HepG2 (cell line): Measurements from ENCODE around the gene EFNA2. TPM values are rescaled to one million over a fixed set of nuclear protein-coding genes. Genes with fewer than 3 reads are reported as not detected.

Experiments used
- ARNT ChIP-seq: fragments of 450-650 bp; IDR thresholded peaks from 2 replicates; pipeline ENCODE4 v1.6.1; 2017
- ATF3 ChIP-seq: sonication (generic); formaldehyde crosslinking; IDR thresholded peaks from 2 replicates; pipeline ENCODE4 v1.4.0; 2020; ENCODE audit warnings: missing genetic modification reagents
- ATF7-NPFF ChIP-seq: sonication (generic); formaldehyde crosslinking; IDR thresholded peaks from 2 replicates; pipeline ENCODE4 v1.8.1; 2023; ENCODE audit warnings: mild to moderate bottlenecking, low read depth, missing genetic modification reagents, moderate library complexity
- KLF13 ChIP-seq: sonication (generic); formaldehyde crosslinking; IDR thresholded peaks from 2 replicates; pipeline ENCODE4 v1.4.0; 2020; ENCODE audit warnings: mild to moderate bottlenecking, missing genetic modification reagents
- MAFK ChIP-seq, 2 experiments: IDR thresholded peaks in 1 of 2; conservative IDR thresholded peaks in 1 of 2; 2 replicates each; pipeline ENCODE4 v1.6.1; 2011; ENCODE audit warnings: improper control_type of control experiment in 2 of 2, low read length in 2 of 2
- NRL ChIP-seq: sonication (generic); formaldehyde crosslinking; IDR thresholded peaks from 2 replicates; pipeline ENCODE4 v1.5.0; 2020; ENCODE audit warnings: missing genetic modification reagents, mild to moderate bottlenecking, moderate library complexity, borderline replicate concordance
- PAWR ChIP-seq: sonication (generic); formaldehyde crosslinking; IDR thresholded peaks from 2 replicates; pipeline ENCODE4 v1.4.0; 2020; ENCODE audit warnings: missing genetic modification reagents, mild to moderate bottlenecking, borderline replicate concordance
- RAD51 ChIP-seq: fragments of 450-650 bp; IDR thresholded peaks from 2 replicates; pipeline ENCODE4 v1.6.1; 2016; ENCODE audit warnings: borderline replicate concordance
- RBAK ChIP-seq: sonication (generic); formaldehyde crosslinking; IDR thresholded peaks from 2 replicates; pipeline ENCODE4 v1.5.1; 2020; ENCODE audit warnings: mild to moderate bottlenecking, missing genetic modification reagents
- SRF ChIP-seq: IDR thresholded peaks from 2 replicates; pipeline ENCODE4 v1.6.1; 2011; ENCODE audit warnings: mild to moderate bottlenecking, low read depth, low read length, moderate library complexity
- SYNCRIP ChIP-seq: fragments of 200-400 bp; formaldehyde crosslinking; IDR thresholded peaks from 2 replicates; pipeline ENCODE4 v1.6.1; 2018; ENCODE audit warnings: mild to moderate bottlenecking, low read depth, low read length; ENCODE audit not compliant: insufficient read depth
- ZC3H13 ChIP-seq: sonication (generic); formaldehyde crosslinking; IDR thresholded peaks from 2 replicates; pipeline ENCODE4 v1.8.1; 2023; ENCODE audit warnings: mild to moderate bottlenecking, missing genetic modification reagents, moderate library complexity
- ZC3H4 ChIP-seq: sonication (generic); formaldehyde crosslinking; IDR thresholded peaks from 2 replicates; pipeline ENCODE4 v1.4.0; 2020; ENCODE audit warnings: missing genetic modification reagents, borderline replicate concordance
- ZNF512B ChIP-seq: sonication (generic); formaldehyde crosslinking; IDR thresholded peaks from 2 replicates; pipeline ENCODE4 v1.5.1; 2020; ENCODE audit warnings: missing genetic modification reagents, mild to moderate bottlenecking, borderline replicate concordance
- ZNF546 ChIP-seq: sonication (generic); formaldehyde crosslinking; conservative IDR thresholded peaks from 2 replicates; pipeline ENCODE4 v1.8.1; 2023; ENCODE audit warnings: mild to moderate bottlenecking, missing genetic modification reagents
- ZNF704 ChIP-seq: sonication (generic); formaldehyde crosslinking; IDR thresholded peaks from 2 replicates; pipeline ENCODE4 v1.8.1; 2023; ENCODE audit warnings: mild to moderate bottlenecking, inconsistent platforms, moderate library complexity, missing genetic modification reagents, borderline replicate concordance
- ZNF709 ChIP-seq: sonication (generic); formaldehyde crosslinking; IDR thresholded peaks from 2 replicates; pipeline ENCODE4 v1.5.0; 2020; ENCODE audit warnings: mild to moderate bottlenecking, missing genetic modification reagents
- ZSCAN21 ChIP-seq: sonication (generic); formaldehyde crosslinking; IDR thresholded peaks from 2 replicates; pipeline ENCODE4 v1.8.0; 2022; ENCODE audit warnings: mild to moderate bottlenecking, missing genetic modification reagents, moderate library complexity, borderline replicate concordance
- ZSCAN25 ChIP-seq: sonication (generic); formaldehyde crosslinking; IDR thresholded peaks from 2 replicates; pipeline ENCODE4 v1.8.0; 2022; ENCODE audit warnings: mild to moderate bottlenecking, missing genetic modification reagents
- polyA plus RNA-seq, 8 experiments: library from polyadenylated mRNA; depleted of rRNA in 3 of 8; stranded (reverse) in 7 of 8; unstranded in 1 of 8; fragments of >200 nt; fragmentation: Illumina TruSeq in 4 of 8; extraction: Trizol in 4 of 8; gene quantifications; 2 replicates each; pipeline versions ENCODE4 v1.2.1 to v1.2.3, GENCODE V29; 2011 to 2016; ENCODE audit warnings: low read depth in 4 of 8, missing spikeins in 1 of 8, mixed read lengths in 1 of 8; ENCODE audit not compliant: insufficient read depth in 1 of 8
- total RNA-seq, 5 experiments: library from RNA; depleted of rRNA; stranded (reverse); fragments of >200 nt; fragmentation: Illumina TruSeq; extraction: Trizol; gene quantifications; 2 replicates each; pipeline ENCODE4 v1.2.3, GENCODE V29; 2016; ENCODE audit warnings: low read depth in 1 of 5
- TF ChIP-seq, protein P1 (sequence below): sonication (generic); formaldehyde crosslinking; IDR thresholded peaks from 2 replicates; pipeline ENCODE4 v1.8.1; 2023; ENCODE audit warnings: missing genetic modification reagents, inconsistent platforms, borderline replicate concordance
- TF ChIP-seq, protein P2 (sequence below), 2 experiments: sonication (generic) in 1 of 2; formaldehyde crosslinking in 1 of 2; IDR thresholded peaks; 2 replicates each; pipeline versions ENCODE4 v1.4.0 to v1.6.1; 2018 to 2020; ENCODE audit warnings: missing genetic modification reagents in 2 of 2, borderline replicate concordance in 1 of 2, low read depth in 1 of 2, mild to moderate bottlenecking in 1 of 2, missing biosample characterization in 1 of 2

The EFNA2 gene
- total and polyA plus RNA-seq, 2 of the 13 experiments (the other 11 are each of a cell fraction or from before 2014, with no cell fraction given), result 6.0 to 9.9 TPM

GRCh38 chr19:1251330-1252220, 34.1 kb upstream of the EFNA2 start (continued):
- TF ChIP-seq ZC3H4 (CRISPR knock-in tag), result peak; percentile 25; the same call in 1 of the 2 replicates
- no peak for TF ChIP-seq SYNCRIP
- TF ChIP-seq ZC3H13 (CRISPR knock-in tag), result peak; percentile 82
- TF ChIP-seq ZNF704, result no peak
- no peak for TF ChIP-seq PAWR (CRISPR knock-in tag)
- 0 out of 2 replicates have a peak, but pooled peaks have one; percentile 30 for TF ChIP-seq ATF3
- peak; percentile 2; the same call in 1 of the 2 replicates for TF ChIP-seq NRL (CRISPR knock-in tag)
- TF ChIP-seq RBAK (CRISPR knock-in tag), result no peak
- TF ChIP-seq SRF, result no peak
- TF ChIP-seq ATF7-NPFF, result no peak
- TF ChIP-seq ZNF512B (CRISPR knock-in tag), result no peak
- no peak; the same call in 1 of the 2 replicates for TF ChIP-seq ZSCAN25 (CRISPR knock-in tag)
- no peak for TF ChIP-seq ARNT
- TF ChIP-seq RAD51, result no peak
- no peak for TF ChIP-seq KLF13 (CRISPR knock-in tag)
- TF ChIP-seq, protein P1, sequence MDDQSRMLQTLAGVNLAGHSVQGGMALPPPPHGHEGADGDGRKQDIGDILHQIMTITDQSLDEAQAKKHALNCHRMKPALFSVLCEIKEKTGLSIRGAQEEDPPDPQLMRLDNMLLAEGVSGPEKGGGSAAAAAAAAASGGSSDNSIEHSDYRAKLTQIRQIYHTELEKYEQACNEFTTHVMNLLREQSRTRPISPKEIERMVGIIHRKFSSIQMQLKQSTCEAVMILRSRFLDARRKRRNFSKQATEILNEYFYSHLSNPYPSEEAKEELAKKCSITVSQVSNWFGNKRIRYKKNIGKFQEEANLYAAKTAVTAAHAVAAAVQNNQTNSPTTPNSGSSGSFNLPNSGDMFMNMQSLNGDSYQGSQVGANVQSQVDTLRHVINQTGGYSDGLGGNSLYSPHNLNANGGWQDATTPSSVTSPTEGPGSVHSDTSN (CRISPR knock-in tag), result no peak
- TF ChIP-seq MAFK (conservative IDR thresholded peaks at IDR 0.05 in 1 of 2, IDR thresholded peaks at IDR 0.05 in 1 of 2; ENCODE audit: low read length in 2 of 2), result no peak
- TF ChIP-seq, protein P2, sequence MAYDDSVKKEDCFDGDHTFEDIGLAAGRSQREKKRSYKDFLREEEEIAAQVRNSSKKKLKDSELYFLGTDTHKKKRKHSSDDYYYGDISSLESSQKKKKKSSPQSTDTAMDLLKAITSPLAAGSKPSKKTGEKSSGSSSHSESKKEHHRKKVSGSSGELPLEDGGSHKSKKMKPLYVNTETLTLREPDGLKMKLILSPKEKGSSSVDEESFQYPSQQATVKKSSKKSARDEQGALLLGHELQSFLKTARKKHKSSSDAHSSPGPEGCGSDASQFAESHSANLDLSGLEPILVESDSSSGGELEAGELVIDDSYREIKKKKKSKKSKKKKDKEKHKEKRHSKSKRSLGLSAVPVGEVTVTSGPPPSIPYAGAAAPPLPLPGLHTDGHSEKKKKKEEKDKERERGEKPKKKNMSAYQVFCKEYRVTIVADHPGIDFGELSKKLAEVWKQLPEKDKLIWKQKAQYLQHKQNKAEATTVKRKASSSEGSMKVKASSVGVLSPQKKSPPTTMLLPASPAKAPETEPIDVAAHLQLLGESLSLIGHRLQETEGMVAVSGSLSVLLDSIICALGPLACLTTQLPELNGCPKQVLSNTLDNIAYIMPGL (CRISPR knock-in tag; IDR thresholded peaks at IDR 0.05; ENCODE audit: borderline replicate concordance in 1 of 2, low read depth in 1 of 2), result peak in 1 of 2 experiments; percentile 39; a peak in 1 of 4 replicates
- no peak for TF ChIP-seq ZNF546 (CRISPR knock-in tag)
- TF ChIP-seq ZSCAN21, result 0 out of 2 replicates have a peak, but pooled peaks have one; percentile 32
- peak; percentile 68; the same call in 1 of the 2 replicates for TF ChIP-seq ZNF709 (CRISPR knock-in tag)
